Colonic mucosa (tissue), 4 donors: ENCODE data around the gene MBD3. TPM values are rescaled to one million over a fixed set of nuclear protein-coding genes. Genes with fewer than 3 reads are reported as not detected.
"Not testable (repeated sequence)": the region's sequence is repeated elsewhere in the genome, so short reads cannot be mapped to it uniquely, and the experiment has no call there.

Experiments
- DNase-seq: peaks from one replicate; pipeline ENCODE4 v3.0.0-alpha.2; 2020
- H3K27ac ChIP-seq: fragments of 200-600 bp; one replicate; pipeline ENCODE4 v1.8.0; 2021
- H3K27me3 ChIP-seq: fragments of 200-600 bp; one replicate; pipeline ENCODE4 v1.8.0; 2021
- H3K36me3 ChIP-seq: fragments of 200-600 bp; one replicate; pipeline ENCODE4 v1.8.0; 2021
- H3K4me1 ChIP-seq: fragments of 200-600 bp; one replicate; pipeline ENCODE4 v1.8.0; 2021; ENCODE audit warnings: mild to moderate bottlenecking
- H3K4me3 ChIP-seq: fragments of 200-600 bp; one replicate; pipeline ENCODE4 v1.8.0; 2021
- H3K9ac ChIP-seq, 2 donors: one replicate each; pipeline ENCODE4 v1.7.0; 2013; ENCODE audit warnings: control low read depth in 2 of 2, low read depth in 2 of 2, low read length in 2 of 2
- H3K9me3 ChIP-seq: fragments of 200-600 bp; one replicate; pipeline ENCODE4 v1.8.0; 2021
- intact Hi-C: fragments of 100-400 bp; cut with DNase I; formaldehyde crosslinking; loops from one replicate; pipeline ENCODE4 v1.14.1; 2022
- total RNA-seq, 2 donors: library from RNA; stranded (reverse); fragmentation: NEBNext Ultra II Directional in 1 of 2; extraction: Animal tissue kit (Norgen Biotek cat#: 25700) in 1 of 2; gene quantifications; one replicate each; pipeline ENCODE4 v1.2.1, GENCODE V29; 2021
- TF ChIP-seq, protein P1 (sequence below): fragments of 200-600 bp; IDR thresholded peaks from one replicate; pipeline ENCODE4 v1.8.0; 2022; ENCODE audit warnings: antibody characterized with exemption, mild to moderate bottlenecking
- donor health status: healthy.
- donor health status: DM: no; HTN: no; CAD: no.
- donor health status: DM: no; HTN: no; CAD: no.

MBD3 gene
- total RNA-seq, 2 donors from 2014 or later, result 44.9 to 109 TPM

DNA sequence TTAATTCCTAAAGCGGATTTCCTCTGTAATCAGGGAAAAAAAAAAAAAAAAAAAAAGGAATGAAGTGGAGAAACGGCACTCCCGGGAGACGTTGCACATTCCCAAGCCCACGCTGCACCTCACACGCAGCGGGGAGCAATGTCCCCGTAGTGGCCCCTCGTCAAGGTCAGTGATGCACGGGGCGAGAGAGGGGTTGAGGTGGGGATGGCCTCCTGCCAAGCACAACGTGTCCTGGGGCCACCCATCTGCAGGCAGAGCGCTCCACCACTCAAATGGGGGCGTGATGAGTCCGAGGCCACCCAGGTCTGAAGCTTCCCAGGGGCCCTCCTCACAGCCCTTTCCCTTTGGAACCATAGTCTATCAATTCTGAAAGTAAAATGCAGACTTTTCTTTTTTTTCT is 53.7 kb downstream of the MBD3 start:
- H3K4me3 ChIP-seq, result no peak overlapping the region
- DNase-seq, result no peak
- H3K9ac ChIP-seq, result no peak overlapping the region

GRCh38 chr19:1535699-1536098 is 57.0 kb downstream of the MBD3 start:
- H3K4me1 ChIP-seq, H3K36me3 ChIP-seq, H3K9me3 ChIP-seq, H3K27me3 ChIP-seq, H3K27ac ChIP-seq, H3K9ac ChIP-seq, intact Hi-C loops, DNase-seq, H3K4me3 ChIP-seq: not testable (repeated sequence)

More for the DNA sequence above, 53.7 kb downstream of the MBD3 start:
- TF ChIP-seq, protein P1, sequence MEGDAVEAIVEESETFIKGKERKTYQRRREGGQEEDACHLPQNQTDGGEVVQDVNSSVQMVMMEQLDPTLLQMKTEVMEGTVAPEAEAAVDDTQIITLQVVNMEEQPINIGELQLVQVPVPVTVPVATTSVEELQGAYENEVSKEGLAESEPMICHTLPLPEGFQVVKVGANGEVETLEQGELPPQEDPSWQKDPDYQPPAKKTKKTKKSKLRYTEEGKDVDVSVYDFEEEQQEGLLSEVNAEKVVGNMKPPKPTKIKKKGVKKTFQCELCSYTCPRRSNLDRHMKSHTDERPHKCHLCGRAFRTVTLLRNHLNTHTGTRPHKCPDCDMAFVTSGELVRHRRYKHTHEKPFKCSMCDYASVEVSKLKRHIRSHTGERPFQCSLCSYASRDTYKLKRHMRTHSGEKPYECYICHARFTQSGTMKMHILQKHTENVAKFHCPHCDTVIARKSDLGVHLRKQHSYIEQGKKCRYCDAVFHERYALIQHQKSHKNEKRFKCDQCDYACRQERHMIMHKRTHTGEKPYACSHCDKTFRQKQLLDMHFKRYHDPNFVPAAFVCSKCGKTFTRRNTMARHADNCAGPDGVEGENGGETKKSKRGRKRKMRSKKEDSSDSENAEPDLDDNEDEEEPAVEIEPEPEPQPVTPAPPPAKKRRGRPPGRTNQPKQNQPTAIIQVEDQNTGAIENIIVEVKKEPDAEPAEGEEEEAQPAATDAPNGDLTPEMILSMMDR, result no peak
- Histone ChIP-seq H3K36me3 (no peaks in the 10 kb centered on the region), H3K9me3 (no peaks in the 10 kb centered on the region), H3K27ac (no peak overlapping the region), H3K4me1 (no peaks in the 10 kb centered on the region), H3K27me3 (no peaks in the 10 kb centered on the region)
- intact Hi-C loops, result no loop called here

DNA sequence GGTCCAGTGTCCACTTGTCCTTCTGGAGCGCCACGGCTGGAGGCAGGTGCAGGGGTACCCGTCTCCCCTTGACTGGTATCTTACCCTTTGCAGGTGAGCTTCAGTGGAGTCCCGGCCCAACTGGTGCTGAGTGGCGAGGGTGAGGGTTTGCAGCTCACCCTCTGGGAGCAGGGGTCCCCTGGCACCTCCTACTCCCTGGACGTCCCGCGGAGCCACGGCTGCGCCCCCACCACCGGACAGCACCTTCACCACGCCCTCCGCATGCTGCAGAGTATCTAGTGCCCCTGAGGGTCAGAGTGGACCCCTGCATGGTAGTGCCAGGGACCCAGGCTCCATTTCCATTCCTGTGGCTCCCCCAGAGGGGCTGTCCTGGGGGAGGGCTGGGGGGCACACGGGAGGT is 57.7 kb downstream of the MBD3 start:
- Histone ChIP-seq H3K36me3 (no peaks in the 10 kb centered on the region), H3K9me3 (no peaks in the 10 kb centered on the region), H3K4me1 (no peaks in the 10 kb centered on the region), H3K27ac (no peak overlapping the region), H3K9ac (no peak overlapping the region), H3K27me3 (no peaks in the 10 kb centered on the region), H3K4me3 (no peak overlapping the region)
- DNase-seq, result no peak
- intact Hi-C loops, result no loop called here
- TF ChIP-seq, protein P1, result no peak

DNA sequence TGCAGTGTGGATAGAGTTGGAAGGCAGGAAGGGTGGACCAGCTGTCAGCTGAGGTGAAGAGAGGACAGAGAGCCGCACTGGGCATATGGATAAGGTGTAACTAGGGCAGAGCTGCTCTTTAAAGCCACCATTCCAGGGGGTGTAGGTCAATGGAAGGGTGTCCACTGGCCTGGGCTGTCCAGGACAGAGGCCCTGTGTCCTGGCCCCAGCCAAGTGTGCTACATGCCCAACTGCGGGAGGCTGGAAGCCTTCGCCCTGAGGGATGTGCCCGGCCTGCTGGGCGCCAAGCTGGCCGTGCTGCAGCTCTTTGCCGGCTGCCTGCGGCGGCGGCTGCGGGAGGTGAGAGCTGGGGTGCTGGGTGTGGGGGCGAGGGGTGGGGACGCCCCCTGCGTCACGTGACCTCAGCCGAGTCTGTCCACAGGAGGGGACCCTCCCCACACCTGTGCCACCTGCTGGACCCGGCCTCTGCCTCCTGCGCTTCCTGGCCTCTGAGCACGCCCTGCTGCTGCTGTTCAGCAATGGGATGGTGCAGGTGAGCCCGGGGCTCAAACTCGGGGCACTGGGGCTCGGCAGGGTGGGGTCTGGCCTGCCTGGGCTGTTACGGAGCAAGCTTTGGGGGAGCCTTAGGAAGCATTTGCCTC is 59.0 kb downstream of the MBD3 start:
- intact Hi-C loops, result no loop called here
- no peak overlapping the region for H3K4me3 ChIP-seq
- H3K36me3 ChIP-seq, result no peaks in the 10 kb centered on the region
- H3K4me1 ChIP-seq, result no peaks in the 10 kb centered on the region
- no peak for DNase-seq
- no peaks in the 10 kb centered on the region for H3K27me3 ChIP-seq
- H3K27ac ChIP-seq, result no peak overlapping the region
- H3K9ac ChIP-seq, result no peak overlapping the region
- TF ChIP-seq, protein P1, result no peak
- H3K9me3 ChIP-seq, result no peaks in the 10 kb centered on the region

DNA sequence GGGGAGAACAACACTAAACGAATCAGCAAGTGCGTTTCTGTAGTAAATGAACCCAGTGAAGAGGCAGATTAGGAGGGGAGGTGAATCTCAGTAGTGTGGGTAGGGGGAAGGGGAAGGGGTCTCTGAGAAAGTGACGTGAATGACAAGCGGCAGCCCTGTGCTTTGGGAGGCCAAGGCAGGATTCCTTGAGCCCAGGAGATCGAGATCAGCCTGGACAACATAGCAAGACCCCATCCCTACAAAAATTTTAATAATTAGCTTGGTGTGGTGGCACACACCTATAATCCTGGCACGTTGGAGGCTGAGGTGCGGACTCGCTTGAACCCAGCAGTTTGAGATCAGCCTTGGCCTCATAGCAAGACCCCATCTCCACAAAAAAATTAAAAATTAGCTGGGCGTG is 60.7 kb downstream of the MBD3 start:
- no peak for DNase-seq
- Histone ChIP-seq H3K36me3 (no peaks in the 10 kb centered on the region), H3K27me3 (peaks cover 3% of the 10 kb centered on the region), H3K9me3 (no peaks in the 10 kb centered on the region), H3K9ac (no peak overlapping the region), H3K4me3 (no peak overlapping the region), H3K4me1 (no peaks in the 10 kb centered on the region), H3K27ac (no peak overlapping the region)
- TF ChIP-seq, protein P1, result no peak
- intact Hi-C loops, result no loop called here

DNA sequence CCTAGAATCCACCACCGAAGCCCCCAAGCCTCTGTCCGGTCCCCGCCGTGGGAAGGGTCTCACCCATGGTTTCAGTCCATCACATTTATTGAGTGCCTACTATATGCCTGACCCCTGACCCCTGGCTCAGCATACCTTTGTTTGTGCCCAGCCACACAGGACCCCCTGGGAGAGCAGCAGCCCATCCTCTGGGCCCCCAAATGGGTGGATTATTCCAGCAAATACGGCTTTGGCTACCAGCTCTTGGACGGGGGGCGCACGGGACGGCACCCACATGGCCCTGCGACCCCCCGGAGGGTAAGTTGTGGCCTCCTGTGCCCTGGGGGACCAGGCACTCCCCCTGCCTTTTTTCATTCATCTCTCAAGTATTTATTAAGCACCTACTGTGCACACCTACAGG is 61.1 kb downstream of the MBD3 start:
- DNase-seq, result no peak
- Histone ChIP-seq H3K36me3 (no peaks in the 10 kb centered on the region), H3K4me1 (no peaks in the 10 kb centered on the region), H3K27me3 (peaks cover 3% of the 10 kb centered on the region), H3K9me3 (no peaks in the 10 kb centered on the region), H3K4me3 (no peak overlapping the region), H3K9ac (no peak overlapping the region), H3K27ac (no peak overlapping the region)
- intact Hi-C loops, result no loop called here
- TF ChIP-seq, protein P1, result no peak

DNA sequence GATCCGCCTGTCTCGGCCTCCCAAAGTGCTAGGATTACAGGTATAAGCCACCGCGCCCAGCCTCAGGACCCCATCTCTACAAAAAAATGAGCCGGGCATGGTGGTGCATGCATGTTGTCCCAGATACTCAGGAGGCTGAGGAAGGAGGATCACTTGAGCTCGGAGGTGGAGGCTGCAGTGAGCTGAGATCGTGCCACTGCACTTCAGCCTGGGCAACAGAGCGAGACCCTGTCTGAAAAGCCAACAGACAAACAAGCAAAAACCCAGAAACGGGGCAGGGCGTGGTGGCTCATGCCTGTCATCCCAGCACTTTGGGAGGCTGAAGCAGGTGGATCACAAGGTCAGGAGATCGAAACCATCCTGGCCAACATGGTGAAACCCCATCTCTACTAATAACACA is 61.8 kb downstream of the MBD3 start:
- intact Hi-C loops, H3K36me3 ChIP-seq, H3K27me3 ChIP-seq, H3K27ac ChIP-seq, DNase-seq, H3K4me1 ChIP-seq, H3K9me3 ChIP-seq, H3K4me3 ChIP-seq, H3K9ac ChIP-seq: not testable (repeated sequence)
